ENCODE results near the gene PI16.

GRCh38 chr6:36954262-36954931, at the start of gene PI16:
- no peak for TF ChIP-seq CTCF (conservative IDR thresholded peaks at IDR 0.05)
- no peak for TF ChIP-seq EZH2 (IDR thresholded peaks at IDR 0.05; ENCODE audit: low read depth)
